Heart right ventricle (tissue), 16 donors: Measurements from ENCODE around the gene CWC27. TPM values are rescaled to one million over a fixed set of nuclear protein-coding genes. Genes with fewer than 3 reads are reported as not detected.

Experiments
- ATAC-seq, 8 donors: fragments of 200-7000 bp; cut with Tn5 transposase; one replicate each; pipeline ENCODE4 v1.9.1; 2020; ENCODE audit warnings: mild to moderate bottlenecking in 8 of 8, moderate library complexity in 8 of 8, moderate number of reproducible peaks in 1 of 8
- DNase-seq, 2 donors: peaks; one replicate each; pipeline ENCODE4 v3.0.0-alpha.2; 2020
- H3K27ac ChIP-seq, 10 donors: fragments of 200-600 bp; sonication (generic) in 2 of 10; one replicate each; pipeline versions ENCODE4 v1.5.0 to v1.8.0; 2020 to 2022; ENCODE audit warnings: mild to moderate bottlenecking in 3 of 10
- H3K27me3 ChIP-seq, 7 donors: fragments of 200-600 bp; one replicate each; pipeline ENCODE4 v1.8.0; 2021 to 2022; ENCODE audit warnings: mild to moderate bottlenecking in 2 of 7
- H3K36me3 ChIP-seq, 9 donors: fragments of 200-600 bp; sonication (generic) in 1 of 9; one replicate each; pipeline versions ENCODE4 v1.5.0 to v1.8.0; 2020 to 2022; ENCODE audit warnings: mild to moderate bottlenecking in 2 of 9
- H3K4me1 ChIP-seq, 9 donors: fragments of 200-600 bp; sonication (generic) in 1 of 9; one replicate each; pipeline versions ENCODE4 v1.5.0 to v1.8.0; 2020 to 2022; ENCODE audit warnings: mild to moderate bottlenecking in 4 of 9
- H3K4me3 ChIP-seq, 10 donors: fragments of 200-600 bp; sonication (generic) in 2 of 10; one replicate each; pipeline versions ENCODE4 v1.5.0 to v1.8.0; 2020 to 2022; ENCODE audit warnings: mild to moderate bottlenecking in 7 of 10, moderate library complexity in 2 of 10
- H3K9me3 ChIP-seq, 11 donors: fragments of 200-600 bp in 10 of 11; sonication (generic) in 2 of 11; one replicate each; pipeline versions ENCODE4 v1.5.0 to v1.8.0; 2013 to 2022; ENCODE audit warnings: mild to moderate bottlenecking in 2 of 11, control low read depth in 1 of 11, moderate library complexity in 1 of 11
- WGBS, 2 donors: extraction: QIAGEN DNeasy Blood & Tissue Kit; methylation state at CpG; one replicate each; pipeline ENCODE4 v1.1.7; 2013; ENCODE audit warnings: inconsistent platforms in 1 of 2; 5-methylcytosine and 5-hydroxymethylcytosine counted together
- intact Hi-C, 10 donors: fragments of 100-400 bp; cut with DNase I; formaldehyde crosslinking; loops; one replicate each; pipeline versions ENCODE4 v1.11.1 to v1.14.2; 2022
- polyA plus RNA-seq, 2 donors: library from polyadenylated mRNA; stranded (reverse); fragments of 200-250 nt; gene quantifications; one replicate each; pipeline ENCODE4 v1.2.3, GENCODE V29; 2013
- total RNA-seq, 10 donors: library from RNA; stranded (reverse); fragmentation: NEBNext Ultra II Directional in 3 of 10; extraction: Animal tissue kit (Norgen Biotek cat#: 25700) in 3 of 10; gene quantifications; one replicate each; pipeline versions ENCODE4 v1.2.1 to v1.2.4, GENCODE V29; 2021 to 2023
- TF ChIP-seq, protein P1 (sequence below), 9 donors: fragments of 200-600 bp; sonication (generic) in 2 of 9; IDR thresholded peaks; one replicate each; pipeline versions ENCODE4 v1.5.0 to v1.8.0; 2021 to 2022; ENCODE audit warnings: antibody characterized with exemption in 9 of 9, mild to moderate bottlenecking in 5 of 9, moderate library complexity in 1 of 9
- donor health status: Arrhythmogenic right ventricular cardiomyopathy.
- donor health status: ischemic (EF 13 %, LVEDD 7.1; RV severe dilation, severe dysfunction).
- donor health status: healthy with polysubstance abuse.
- donor health status: DM: no; HTN: yes; CAD: no.
- donor health status: DM: no; HTN: no; CAD: no.
- donor health status: ischemic (EF 25% LVEDD 6.9; RV normal size, moderate dysfunction).
- donor health status: ischemic (EF 25% LVEDD 5.7; RV mildly dilated, moderate dysfunction).
- donor health status: healthy.
- donor health status: DM: yes; HTN: yes; CAD: no.
- donor health status: Ischemic cardiomyopathy.
- donor health status: ischemic (EF 35%, LVEDD 5.7; RV mildly dilated, moderate dysfunction).
- donor health status: nonischemic (EF 11% LVEDD 7.7; RV severe dilation, severe dysfunction).
- donor health status: DM: yes; HTN: yes; CAD: no.
- donor health status: PGD.
- donor health status: ischemic (EF 29% LVEDD 5.4; RV normal size, mild dysfunction).
- donor health status: nonischemic (EF 23%, LVEDD 6.1; RV moderate dilation, normal function).

Gene CWC27
- total and polyA plus RNA-seq, 12 donors = 18.7 to 32.1 (median 23.5) TPM

DNA sequence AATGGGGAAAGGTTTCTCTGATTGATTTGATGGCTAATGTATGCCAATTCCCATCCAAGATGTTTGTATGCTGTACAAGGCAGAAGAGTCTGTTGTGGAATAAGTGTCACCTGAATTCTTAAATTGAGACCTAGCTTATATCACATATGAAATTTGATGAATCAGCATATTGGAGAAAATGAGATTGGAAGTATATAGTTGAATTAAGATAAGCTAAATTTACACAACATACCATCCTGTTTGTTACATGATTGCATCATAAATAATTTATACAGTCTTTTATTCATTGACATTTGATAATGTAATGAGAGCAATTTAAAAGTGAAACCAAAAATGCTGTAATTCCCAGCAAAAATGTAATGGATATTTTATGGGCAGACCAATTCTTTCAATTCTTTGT lies 1.1 kb downstream of the CWC27 start:
- Histone ChIP-seq H3K9me3 (no peaks in the 10 kb centered on the region), H3K4me1 (peaks cover 8 to 54% (median 37%) of the 10 kb centered on the region in 9 donors), H3K36me3 (peaks cover 0 to 10% (median 0%) of the 10 kb centered on the region in 9 donors), H3K27me3 (no peaks in the 10 kb centered on the region), H3K4me3 (peak overlapping the region; percentile 70 to 97 (median 86)), H3K27ac (no peak overlapping the region)
- intact Hi-C loops = loop anchor here in 1 of 10 donors (5.0 kb wide), 1 partner anchor 1668 kb away; no protein-coding TSS in a partner anchor
- no peak for DNase-seq
- ATAC-seq = no peak
- TF ChIP-seq, protein P1, sequence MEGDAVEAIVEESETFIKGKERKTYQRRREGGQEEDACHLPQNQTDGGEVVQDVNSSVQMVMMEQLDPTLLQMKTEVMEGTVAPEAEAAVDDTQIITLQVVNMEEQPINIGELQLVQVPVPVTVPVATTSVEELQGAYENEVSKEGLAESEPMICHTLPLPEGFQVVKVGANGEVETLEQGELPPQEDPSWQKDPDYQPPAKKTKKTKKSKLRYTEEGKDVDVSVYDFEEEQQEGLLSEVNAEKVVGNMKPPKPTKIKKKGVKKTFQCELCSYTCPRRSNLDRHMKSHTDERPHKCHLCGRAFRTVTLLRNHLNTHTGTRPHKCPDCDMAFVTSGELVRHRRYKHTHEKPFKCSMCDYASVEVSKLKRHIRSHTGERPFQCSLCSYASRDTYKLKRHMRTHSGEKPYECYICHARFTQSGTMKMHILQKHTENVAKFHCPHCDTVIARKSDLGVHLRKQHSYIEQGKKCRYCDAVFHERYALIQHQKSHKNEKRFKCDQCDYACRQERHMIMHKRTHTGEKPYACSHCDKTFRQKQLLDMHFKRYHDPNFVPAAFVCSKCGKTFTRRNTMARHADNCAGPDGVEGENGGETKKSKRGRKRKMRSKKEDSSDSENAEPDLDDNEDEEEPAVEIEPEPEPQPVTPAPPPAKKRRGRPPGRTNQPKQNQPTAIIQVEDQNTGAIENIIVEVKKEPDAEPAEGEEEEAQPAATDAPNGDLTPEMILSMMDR (IDR thresholded peaks at IDR 0.05) = no peak

DNA sequence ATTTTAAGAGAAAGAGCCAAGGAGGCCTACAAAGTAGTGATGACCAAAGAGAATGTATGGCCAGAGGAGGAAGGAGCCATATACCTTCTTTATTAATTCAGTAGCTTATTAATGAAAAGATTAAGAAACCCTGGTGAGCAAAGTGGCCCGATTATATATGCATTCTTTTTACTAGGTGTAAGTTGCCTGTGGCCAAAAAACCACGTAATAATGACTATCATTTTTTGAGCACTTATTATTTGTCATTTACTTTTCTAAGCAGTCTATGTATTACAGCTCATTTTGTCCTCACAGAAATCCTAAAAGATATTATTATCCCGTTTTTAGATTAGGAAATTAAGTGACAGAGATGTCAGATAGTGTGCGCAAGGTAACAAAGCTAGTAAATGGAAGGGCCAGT lies 3.0 kb downstream of the CWC27 start:
- WGBS, 2 donors = 84 to 88% methylated on average over 4 of the region's 4 CpGs
- ATAC-seq = no peak
- Histone ChIP-seq H3K4me3 (no peak overlapping the region), H3K9me3 (no peaks in the 10 kb centered on the region), H3K36me3 (peaks cover 0 to 20% (median 0%) of the 10 kb centered on the region in 9 donors), H3K27me3 (no peaks in the 10 kb centered on the region), H3K4me1 (peaks cover 8 to 38% (median 28%) of the 10 kb centered on the region in 9 donors), H3K27ac (no peak overlapping the region)
- intact Hi-C loops = no loop called here
- TF ChIP-seq, protein P1 (IDR thresholded peaks at IDR 0.05) = no peak
- no peak for DNase-seq

DNA sequence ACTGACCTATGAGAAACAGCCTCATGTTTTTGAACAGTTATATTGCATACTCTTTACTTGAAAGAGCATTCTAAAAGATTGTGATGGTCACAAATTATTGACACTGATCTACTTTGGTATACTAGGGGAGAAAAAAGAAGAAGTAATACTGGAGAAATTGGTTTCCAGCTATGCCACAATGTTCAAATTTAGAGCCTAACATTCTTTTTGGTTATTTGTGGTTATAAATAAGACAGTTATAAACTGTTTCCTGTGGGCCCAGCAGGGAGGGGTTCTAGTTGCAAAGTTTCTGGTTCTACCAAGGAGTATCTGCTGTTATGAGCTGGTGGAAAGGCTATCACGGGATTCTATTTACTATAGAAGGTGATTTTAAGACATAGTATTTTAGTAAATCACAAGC lies 4.8 kb downstream of the CWC27 start:
- Histone ChIP-seq H3K4me3 (no peak overlapping the region), H3K27me3 (no peaks in the 10 kb centered on the region), H3K4me1 (peaks cover 2 to 26% (median 18%) of the 10 kb centered on the region in 9 donors), H3K36me3 (peaks cover 0 to 35% (median 0%) of the 10 kb centered on the region in 9 donors), H3K27ac (no peak overlapping the region), H3K9me3 (no peaks in the 10 kb centered on the region)
- 80 to 90% methylated on average over 1 of the region's 1 CpG for WGBS, 2 donors
- no peak for DNase-seq
- no peak for ATAC-seq
- TF ChIP-seq, protein P1 (IDR thresholded peaks at IDR 0.05) = no peak
- intact Hi-C loops = no loop called here

DNA sequence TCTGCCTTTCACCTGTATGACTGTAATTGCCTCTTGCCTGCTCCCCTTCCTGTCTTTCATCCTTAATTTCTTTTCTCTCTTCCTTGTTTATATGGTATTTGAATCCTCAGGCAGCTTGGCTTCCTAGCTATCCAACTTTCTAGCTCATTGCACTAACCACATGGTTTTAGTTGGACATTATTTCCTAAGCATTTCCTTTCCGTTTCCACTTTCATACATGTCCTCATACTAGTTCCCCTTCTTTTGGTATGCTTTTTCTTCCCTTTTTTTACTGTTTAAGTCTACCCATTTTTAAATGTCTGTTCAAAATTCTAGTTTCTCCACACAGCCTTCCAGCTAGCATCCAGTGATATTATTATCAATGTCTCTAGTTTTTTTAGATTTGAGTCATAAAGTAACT lies 6.6 kb downstream of the CWC27 start:
- Histone ChIP-seq H3K4me3 (no peak overlapping the region), H3K4me1 (peaks cover 0 to 15% (median 7%) of the 10 kb centered on the region in 9 donors), H3K36me3 (peaks cover 0 to 37% (median 0%) of the 10 kb centered on the region in 9 donors), H3K9me3 (no peaks in the 10 kb centered on the region), H3K27me3 (no peaks in the 10 kb centered on the region), H3K27ac (no peak overlapping the region)
- ATAC-seq (no peak), DNase-seq (no peak)
- 78 to 93% methylated on average over 1 of the region's 1 CpG for WGBS, 2 donors
- intact Hi-C loops = no loop called here
- TF ChIP-seq, protein P1 (IDR thresholded peaks at IDR 0.05) = no peak
